HepG2 (cell line): Measurements from ENCODE around the gene NAV2. TPM values are rescaled to one million over a fixed set of nuclear protein-coding genes. Genes with fewer than 3 reads are reported as not detected.

ENCODE experiments used
- ATAC-seq: fragments of 200-7000 bp; cut with Tn5 transposase; 3 replicates; pipeline ENCODE4 v1.9.1; 2020; ENCODE audit warnings: mild to moderate bottlenecking, moderate library complexity
- BruUV-seq: library from RNA; stranded (reverse); fragments of 400-500 nt; replicated peaks from 2 replicates; lab custom pipeline; 2021; lab: Mats Ljungman, UMichigan
- CTCF ChIA-PET: fragments of 300-600 bp; formaldehyde crosslinking; extraction: SDS; loops from one replicate; lab custom pipeline; 2021; ENCODE audit warnings: low total read pairs, inconsistent platforms, low intra/inter-chr PET ratio; lab: Yijun Ruan, JAX
- POLR2A ChIA-PET: fragments of 350-600 bp; sonication (Branson Sonifier 250); formaldehyde crosslinking; loops from one replicate; lab custom pipeline; 2020; ENCODE audit warnings: antibody characterized with exemption, inconsistent platforms; lab: Yijun Ruan, JAX
- DNase-seq: peaks from one replicate; pipeline ENCODE4 v3.0.0-alpha.2; 2015; ENCODE audit warnings: low spot score
- FAIRE-seq: peaks from 3 replicates; lab custom pipeline; 2011; peaks lifted over from hg19 to GRCh38; lab: Jason Lieb, UNC
- H2AFZ ChIP-seq: one replicate; pipeline ENCODE4 v1.6.1; 2011; ENCODE audit warnings: low read length, inconsistent platforms
- H3K27ac ChIP-seq: fragments of 300-600 bp; 3 replicates; pipeline ENCODE4 v1.8.0; 2011; ENCODE audit warnings: mixed run types, mild to moderate bottlenecking, mixed read lengths, low read length, inconsistent platforms; ENCODE audit not compliant: insufficient read depth; ENCODE audit errors: extremely low read length
- H3K27me3 ChIP-seq, 2 experiments: fragments of 200-600 bp in 1 of 2; 2 replicates in 1 of 2; 3 replicates in 1 of 2; pipeline versions ENCODE4 v1.6.0 to v1.8.0; 2011; ENCODE audit warnings: low read length in 2 of 2, mild to moderate bottlenecking in 2 of 2, moderate library complexity in 2 of 2, inconsistent platforms in 1 of 2; ENCODE audit not compliant: insufficient read depth in 2 of 2, control insufficient read depth in 1 of 2
- H3K36me3 ChIP-seq, 2 experiments: fragments of 200-600 bp in 1 of 2; replicated peaks in 1 of 2; 2 replicates in 1 of 2; 3 replicates in 1 of 2; pipeline versions ENCODE4 v1.5.1 to v1.8.0; 2011; ENCODE audit warnings: low read length in 2 of 2, inconsistent platforms in 1 of 2; ENCODE audit not compliant: insufficient read depth in 2 of 2, control insufficient read depth in 1 of 2
- H3K4me1 ChIP-seq: 2 replicates; pipeline ENCODE4 v1.5.1; 2012; ENCODE audit warnings: low read length, inconsistent platforms; ENCODE audit not compliant: insufficient read depth
- H3K4me2 ChIP-seq: 2 replicates; pipeline ENCODE4 v1.6.0; 2011; ENCODE audit warnings: low read depth, low read length, inconsistent platforms
- H3K4me3 ChIP-seq, 3 experiments: fragments of 200-600 bp in 1 of 3; sonication (generic), shearing (Covaris generic) in 1 of 3; replicated peaks in 1 of 3; 2 replicates each; pipeline ENCODE4 v1.5.1; 2011 to 2016; ENCODE audit warnings: low read length in 3 of 3, inconsistent platforms in 2 of 3, low read depth in 2 of 3, mild to moderate bottlenecking in 2 of 3, control low read depth in 1 of 3, mixed read lengths in 1 of 3; ENCODE audit not compliant: insufficient read depth in 1 of 3
- H3K79me2 ChIP-seq: one replicate; pipeline ENCODE4 v1.6.1; 2011; ENCODE audit warnings: low read length, inconsistent platforms; ENCODE audit not compliant: insufficient read depth
- H3K9ac ChIP-seq: 2 replicates; pipeline ENCODE4 v1.6.0; 2011; ENCODE audit warnings: mild to moderate bottlenecking, low read depth, low read length, inconsistent platforms; ENCODE audit not compliant: insufficient read depth
- H3K9me3 ChIP-seq: 2 replicates; pipeline ENCODE4 v1.5.1; 2012; ENCODE audit warnings: mild to moderate bottlenecking, low read length
- H4K20me1 ChIP-seq: 2 replicates; pipeline ENCODE4 v1.6.0; 2011; ENCODE audit warnings: inconsistent platforms, mild to moderate bottlenecking, low read length, moderate library complexity; ENCODE audit not compliant: insufficient read depth
- RNF219 ChIP-seq: sonication (generic); formaldehyde crosslinking; IDR thresholded peaks from 2 replicates; pipeline ENCODE4 v1.5.0; 2020; ENCODE audit warnings: mild to moderate bottlenecking, missing genetic modification reagents
- SSRP1 ChIP-seq: IDR thresholded peaks from 2 replicates; pipeline ENCODE4 v1.6.1; 2016; ENCODE audit warnings: control low read depth
- ZNF580 ChIP-seq: IDR thresholded peaks from 2 replicates; pipeline ENCODE4 v1.6.1; 2016; ENCODE audit warnings: low read depth, borderline replicate concordance
- WGBS: methylation state at CpG from one replicate; pipeline ENCODE4 v1.1.6; 2017; ENCODE audit warnings: low lambda C conversion rate; 5-methylcytosine and 5-hydroxymethylcytosine counted together
- in situ Hi-C: cut with HindIII; loops from 2 replicates; pipeline ENCODE4 v1.10.0; 2017; ENCODE audit warnings: low pct_unique_long_range_greater_than_20kb; ENCODE audit not compliant: extremely low pct_ligation_motif_present
- intact Hi-C: fragments of 100-400 bp; cut with micrococcal nuclease; formaldehyde crosslinking; loops from one replicate; pipeline ENCODE4 v1.10.0; 2022; ENCODE audit not compliant: unreplicated experiment
- polyA plus RNA-seq, 8 experiments: library from polyadenylated mRNA; depleted of rRNA in 3 of 8; stranded (reverse) in 7 of 8; unstranded in 1 of 8; fragments of >200 nt; fragmentation: Illumina TruSeq in 4 of 8; extraction: Trizol in 4 of 8; gene quantifications; 2 replicates each; pipeline versions ENCODE4 v1.2.1 to v1.2.3, GENCODE V29; 2011 to 2016; ENCODE audit warnings: low read depth in 4 of 8, missing spikeins in 1 of 8, mixed read lengths in 1 of 8; ENCODE audit not compliant: insufficient read depth in 1 of 8
- total RNA-seq, 5 experiments: library from RNA; depleted of rRNA; stranded (reverse); fragments of >200 nt; fragmentation: Illumina TruSeq; extraction: Trizol; gene quantifications; 2 replicates each; pipeline ENCODE4 v1.2.3, GENCODE V29; 2016; ENCODE audit warnings: low read depth in 1 of 5
- TF ChIP-seq, protein P1 (sequence below): sonication (generic); formaldehyde crosslinking; IDR thresholded peaks from 2 replicates; pipeline ENCODE4 v1.4.0; 2020; ENCODE audit warnings: missing genetic modification reagents, borderline replicate concordance
- TF ChIP-seq, protein P2 (sequence below): sonication (generic); formaldehyde crosslinking; IDR thresholded peaks from 2 replicates; pipeline ENCODE4 v1.8.0; 2022; ENCODE audit warnings: mild to moderate bottlenecking, missing genetic modification reagents, borderline replicate concordance

The NAV2 gene
- total and polyA plus RNA-seq, 2 of the 13 experiments (the other 11 are each of a cell fraction or from before 2014, with no cell fraction given), result 9.3 to 34.6 TPM

DNA sequence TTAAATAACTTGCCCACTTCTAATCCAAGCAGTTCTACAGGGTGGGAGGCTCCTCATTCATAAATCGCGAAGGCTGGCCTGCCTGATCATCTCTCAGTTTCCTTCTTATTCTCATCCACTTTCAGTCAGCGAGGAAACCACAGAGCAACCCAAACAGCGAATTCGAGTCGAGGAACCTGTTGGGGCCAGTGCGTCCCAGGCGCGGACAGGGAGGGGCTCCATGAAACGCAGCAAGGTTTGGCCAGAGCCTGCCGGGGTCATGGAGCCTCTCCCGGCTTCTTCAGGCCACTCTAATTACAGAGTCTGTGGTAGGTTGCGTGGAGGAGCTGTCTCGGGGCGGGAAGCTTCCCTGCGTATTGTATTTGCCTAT is 741 bp upstream of the NAV2 start:
- Histone ChIP-seq H3K79me2 (no peaks in the 10 kb centered on the region), H3K9ac (no peak overlapping the region), H3K9me3 (no peaks in the 10 kb centered on the region), H3K36me3 (no peaks in the 10 kb centered on the region), H3K4me1 (0 out of 2 replicates have a peak, but pooled peaks cover 7% of the 10 kb centered on the region), H3K27me3 (peaks cover 2 to 52% of the 10 kb centered on the region in 2 experiments; a peak in 3 of 5 replicates), H4K20me1 (no peaks in the 10 kb centered on the region)
- DNase-seq (no peak), FAIRE-seq (no peak)
- intact Hi-C loops, result no loop called here
- POLR2A ChIA-PET, result no interaction called here
- TF ChIP-seq RNF219 (CRISPR knock-in tag) (no peak), ZNF580 (no peak), SSRP1 (CRISPR knock-in tag) (no peak)
- TF ChIP-seq, protein P1, sequence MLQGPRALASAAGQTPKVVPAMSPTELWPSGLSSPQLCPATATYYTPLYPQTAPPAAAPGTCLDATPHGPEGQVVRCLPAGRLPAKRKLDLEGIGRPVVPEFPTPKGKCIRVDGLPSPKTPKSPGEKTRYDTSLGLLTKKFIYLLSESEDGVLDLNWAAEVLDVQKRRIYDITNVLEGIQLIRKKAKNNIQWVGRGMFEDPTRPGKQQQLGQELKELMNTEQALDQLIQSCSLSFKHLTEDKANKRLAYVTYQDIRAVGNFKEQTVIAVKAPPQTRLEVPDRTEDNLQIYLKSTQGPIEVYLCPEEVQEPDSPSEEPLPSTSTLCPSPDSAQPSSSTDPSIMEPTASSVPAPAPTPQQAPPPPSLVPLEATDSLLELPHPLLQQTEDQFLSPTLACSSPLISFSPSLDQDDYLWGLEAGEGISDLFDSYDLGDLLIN (CRISPR knock-in tag), result no peak
- TF ChIP-seq, protein P2, sequence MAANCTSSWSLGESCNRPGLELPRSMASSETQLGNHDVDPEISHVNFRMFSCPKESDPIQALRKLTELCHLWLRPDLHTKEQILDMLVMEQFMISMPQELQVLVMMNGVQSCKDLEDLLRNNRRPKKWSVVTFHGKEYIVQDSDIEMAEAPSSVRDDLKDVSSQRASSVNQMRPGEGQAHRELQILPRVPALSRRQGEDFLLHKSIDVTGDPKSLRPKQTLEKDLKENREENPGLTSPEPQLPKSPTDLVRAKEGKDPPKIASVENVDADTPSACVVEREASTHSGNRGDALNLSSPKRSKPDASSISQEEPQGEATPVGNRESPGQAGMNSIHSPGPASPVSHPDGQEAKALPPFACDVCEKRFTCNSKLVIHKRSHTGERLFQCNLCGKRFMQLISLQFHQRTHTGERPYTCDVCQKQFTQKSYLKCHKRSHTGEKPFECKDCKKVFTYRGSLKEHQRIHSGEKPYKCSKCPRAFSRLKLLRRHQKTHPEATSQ (CRISPR knock-in tag), result 0 out of 2 replicates have a peak, but pooled peaks have one; percentile 7
- TF ChIP-seq, all 625 proteins: peak for 1
- no peak for ATAC-seq
- Histone ChIP-seq H3K4me2 (peak overlapping the region; percentile 73), H3K27ac (no peak overlapping the region), H3K4me3 (peak overlapping the region in 1 of 3 experiments; percentile 65; a peak in 1 of 6 replicates), H2AFZ (no peak overlapping the region)
- no TSS peak for BruUV-seq
- in situ Hi-C loops, result no loop called here
- WGBS, result 70% methylated on average over 16 of the region's 16 CpGs
- CTCF ChIA-PET, result no interaction called here
